Measurements from ENCODE around the gene PRR36.

Gene PRR36

GRCh38 chr19:7908078-7908699 lies 34.0 kb upstream of the PRR36 start:
- DNase-seq (ENCODE audit: low spot score) = no peak
- Histone ChIP-seq H3K27ac (replicated peaks; ENCODE audit: low read length) (no peak overlapping the region), H3K14ac (ENCODE audit: low read length) (peak overlapping the region; percentile 9), H3K79me1 (ENCODE audit: low read depth, low read length) (peaks cover 27% of the 10 kb centered on the region), H2AK5ac (ENCODE audit: low read depth, low read length) (no peak overlapping the region), H4K91ac (ENCODE audit: low read depth, low read length, poor library complexity) (no peak overlapping the region), H2AFZ (ENCODE audit: low read length) (no peak overlapping the region), H3K4me2 (ENCODE audit: insufficient read depth, low read length, poor library complexity, severe bottlenecking) (no peak overlapping the region), H3K27me3 (ENCODE audit: control insufficient read depth in 3 of 3, insufficient read depth in 3 of 3, low read depth in 1 of 3, low read length in 3 of 3) (no peaks in the 10 kb centered on the region), H3K4me3 (ENCODE audit: low read length in 2 of 2) (no peak overlapping the region), H3K18ac (ENCODE audit: low read length) (no peak overlapping the region), H2BK12ac (ENCODE audit: low read length) (peak overlapping the region; percentile 41), H3K4me1 (ENCODE audit: control insufficient read depth in 2 of 2, insufficient read depth in 1 of 2, low read depth in 1 of 2, low read length in 2 of 2) (peaks cover 7 to 11% of the 10 kb centered on the region in 2 donors), H2BK5ac (ENCODE audit: low read length) (no peak overlapping the region), H2BK15ac (ENCODE audit: low read length) (no peak overlapping the region), H3K36me3 (replicated peaks in 1 of 2; ENCODE audit: control insufficient read depth in 2 of 2, insufficient read depth in 2 of 2, low read length in 2 of 2) (peaks cover 27 to 52% of the 10 kb centered on the region in 2 donors), H3K9me3 (replicated peaks in 1 of 2; ENCODE audit: control insufficient read depth in 2 of 2, insufficient read depth in 1 of 2, low read depth in 1 of 2, low read length in 2 of 2) (no peaks in the 10 kb centered on the region), H3K9ac (ENCODE audit: low read depth, low read length, poor library complexity) (no peak overlapping the region), H4K8ac (ENCODE audit: low read depth, low read length) (no peak overlapping the region), H2BK120ac (ENCODE audit: low read depth, low read length) (peak overlapping the region; percentile 87), H3K4ac (ENCODE audit: low read length) (no peak overlapping the region), H3K23ac (ENCODE audit: low read depth, low read length, poor library complexity) (peak overlapping the region; percentile 43)
- WGBS, 2 donors (ENCODE audit: extremely low coverage in 2 of 2, insufficient read length in 2 of 2, insufficient replicate concordance in 1 of 2) = no CpG with 5 or more reads among the region's 14 CpGs

DNA sequence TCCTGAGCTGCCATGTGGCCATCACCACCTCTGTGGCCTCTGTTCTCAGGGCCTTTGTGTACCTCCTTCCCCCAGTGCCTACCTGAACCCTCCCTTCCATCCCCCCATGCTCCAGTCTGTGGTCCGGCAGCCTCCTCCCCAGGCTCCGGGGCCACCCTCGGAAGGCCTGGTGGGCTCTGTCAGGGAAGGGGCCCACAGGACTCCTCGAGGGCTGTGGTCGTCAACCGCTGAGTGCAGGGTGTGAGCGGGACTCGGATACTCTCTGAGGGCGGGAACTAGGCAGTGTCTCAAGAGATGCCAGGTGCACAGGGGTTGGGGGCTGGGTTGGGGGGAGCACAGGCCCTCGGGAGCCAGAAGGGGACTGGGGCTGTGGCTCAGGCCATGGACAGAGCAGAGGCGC lies 33.4 kb upstream of the PRR36 start:
- no peak overlapping the region for H2AFZ ChIP-seq (ENCODE audit: low read length)
- peak overlapping the region; percentile 72 for H3K9ac ChIP-seq (ENCODE audit: low read depth, low read length, poor library complexity)
- no peak overlapping the region for H3K4ac ChIP-seq (ENCODE audit: low read length)
- H3K14ac ChIP-seq (ENCODE audit: low read length) = peak overlapping the region; percentile 21
- DNase-seq (ENCODE audit: low spot score) = no peak
- peak overlapping the region; percentile 53 for H2BK5ac ChIP-seq (ENCODE audit: low read length)
- peaks cover 23 to 48% of the 10 kb centered on the region in 2 donors for H3K36me3 ChIP-seq (replicated peaks in 1 of 2; ENCODE audit: control insufficient read depth in 2 of 2, insufficient read depth in 2 of 2, low read length in 2 of 2)
- no peaks in the 10 kb centered on the region for H3K9me3 ChIP-seq (replicated peaks in 1 of 2; ENCODE audit: control insufficient read depth in 2 of 2, insufficient read depth in 1 of 2, low read depth in 1 of 2, low read length in 2 of 2)
- no peak overlapping the region for H2AK5ac ChIP-seq (ENCODE audit: low read depth, low read length)
- no peak overlapping the region for H2BK15ac ChIP-seq (ENCODE audit: low read length)
- peak overlapping the region; percentile 30 for H4K91ac ChIP-seq (ENCODE audit: low read depth, low read length, poor library complexity)
- H2BK120ac ChIP-seq (ENCODE audit: low read depth, low read length) = no peak overlapping the region
- H4K8ac ChIP-seq (ENCODE audit: low read depth, low read length) = no peak overlapping the region
- H2BK12ac ChIP-seq (ENCODE audit: low read length) = peak overlapping the region; percentile 22
- peaks cover 13% of the 10 kb centered on the region in 2 donors for H3K4me1 ChIP-seq (ENCODE audit: control insufficient read depth in 2 of 2, insufficient read depth in 1 of 2, low read depth in 1 of 2, low read length in 2 of 2)
- H3K79me1 ChIP-seq (ENCODE audit: low read depth, low read length) = peaks cover 27% of the 10 kb centered on the region
- peak overlapping the region; percentile 99 for H3K23ac ChIP-seq (ENCODE audit: low read depth, low read length, poor library complexity)
- H3K27me3 ChIP-seq (ENCODE audit: control insufficient read depth in 3 of 3, insufficient read depth in 3 of 3, low read depth in 1 of 3, low read length in 3 of 3) = peaks cover 0 to 2% (median 0%) of the 10 kb centered on the region in 3 experiments
- no CpG with 5 or more reads among the region's 11 CpGs for WGBS, 2 donors (ENCODE audit: extremely low coverage in 2 of 2, insufficient read length in 2 of 2, insufficient replicate concordance in 1 of 2)
- no peak overlapping the region for H3K27ac ChIP-seq (replicated peaks; ENCODE audit: low read length)
- no peak overlapping the region for H3K4me3 ChIP-seq (ENCODE audit: low read length in 2 of 2)
- no peak overlapping the region for H3K18ac ChIP-seq (ENCODE audit: low read length)
- no peak overlapping the region for H3K4me2 ChIP-seq (ENCODE audit: insufficient read depth, low read length, poor library complexity, severe bottlenecking)

DNA sequence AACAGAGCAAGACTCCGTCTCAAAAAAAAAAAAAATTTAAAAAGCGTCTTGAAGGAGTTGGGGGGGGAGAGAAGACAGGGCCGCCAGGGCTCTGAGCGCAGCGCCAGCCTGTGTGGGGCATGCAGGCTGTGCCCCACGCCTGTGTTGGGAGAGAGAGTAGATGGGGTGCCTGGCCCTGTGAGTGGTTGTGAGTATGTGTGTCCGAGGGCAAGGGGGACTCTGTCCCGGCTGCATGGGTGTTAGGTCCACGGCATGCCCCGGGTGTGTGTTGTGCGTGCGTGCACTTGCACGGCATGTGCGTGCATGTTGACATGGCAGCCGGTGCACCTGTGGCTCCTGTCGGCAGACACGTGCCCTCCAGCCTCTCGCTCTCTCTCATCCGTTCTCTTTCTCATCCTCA lies 32.9 kb upstream of the PRR36 start:
- Histone ChIP-seq H2BK120ac (ENCODE audit: low read depth, low read length) (no peak overlapping the region), H2AFZ (ENCODE audit: low read length) (no peak overlapping the region)

DNA sequence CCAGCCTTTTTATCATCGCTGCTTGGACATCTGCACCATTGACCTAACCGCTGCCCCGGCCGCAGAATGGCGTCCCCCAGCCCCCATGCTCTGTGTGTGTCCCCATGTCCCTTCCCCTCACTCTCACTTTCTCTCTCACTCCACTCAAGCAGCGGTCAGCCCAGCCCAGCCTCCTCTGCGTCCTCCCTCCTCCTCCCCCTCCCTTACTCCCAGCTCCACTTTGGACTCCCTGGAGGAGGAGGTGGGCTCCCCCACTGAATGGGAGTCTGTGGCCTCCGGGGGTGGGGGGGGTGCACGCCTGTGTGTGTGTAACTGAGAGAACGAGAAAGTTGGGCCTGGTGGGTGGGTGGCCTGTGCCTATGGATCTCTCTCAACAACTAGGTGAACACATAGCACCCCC lies 31.7 kb upstream of the PRR36 start:
- no peak overlapping the region for H2AFZ ChIP-seq (ENCODE audit: low read length)

More for the DNA sequence above, 32.9 kb upstream of the PRR36 start:
- Histone ChIP-seq H4K8ac (ENCODE audit: low read depth, low read length) (no peak overlapping the region), H3K27me3 (ENCODE audit: control insufficient read depth in 3 of 3, insufficient read depth in 3 of 3, low read depth in 1 of 3, low read length in 3 of 3) (peaks cover 0 to 4% (median 0%) of the 10 kb centered on the region in 3 experiments), H4K91ac (ENCODE audit: low read depth, low read length, poor library complexity) (peak overlapping the region; percentile 30), H3K9me3 (replicated peaks in 1 of 2; ENCODE audit: control insufficient read depth in 2 of 2, insufficient read depth in 1 of 2, low read depth in 1 of 2, low read length in 2 of 2) (no peaks in the 10 kb centered on the region), H2BK12ac (ENCODE audit: low read length) (no peak overlapping the region), H3K27ac (replicated peaks; ENCODE audit: low read length) (no peak overlapping the region), H3K14ac (ENCODE audit: low read length) (peak overlapping the region; percentile 21), H3K23ac (ENCODE audit: low read depth, low read length, poor library complexity) (peak overlapping the region; percentile 99), H2AK5ac (ENCODE audit: low read depth, low read length) (no peak overlapping the region), H3K4me1 (ENCODE audit: control insufficient read depth in 2 of 2, insufficient read depth in 1 of 2, low read depth in 1 of 2, low read length in 2 of 2) (peaks cover 13% of the 10 kb centered on the region in 2 donors), H2BK5ac (ENCODE audit: low read length) (peak overlapping the region; percentile 53), H3K4ac (ENCODE audit: low read length) (no peak overlapping the region), H2BK15ac (ENCODE audit: low read length) (no peak overlapping the region), H3K4me3 (ENCODE audit: low read length in 2 of 2) (no peak overlapping the region), H3K4me2 (ENCODE audit: insufficient read depth, low read length, poor library complexity, severe bottlenecking) (no peak overlapping the region), H3K36me3 (replicated peaks in 1 of 2; ENCODE audit: control insufficient read depth in 2 of 2, insufficient read depth in 2 of 2, low read length in 2 of 2) (peaks cover 21 to 45% of the 10 kb centered on the region in 2 donors), H3K79me1 (ENCODE audit: low read depth, low read length) (peaks cover 27% of the 10 kb centered on the region), H3K18ac (ENCODE audit: low read length) (no peak overlapping the region), H3K9ac (ENCODE audit: low read depth, low read length, poor library complexity) (peak overlapping the region; percentile 72)
- no CpG with 5 or more reads among the region's 19 CpGs for WGBS, 2 donors (ENCODE audit: extremely low coverage in 2 of 2, insufficient read length in 2 of 2, insufficient replicate concordance in 1 of 2)
- DNase-seq (ENCODE audit: low spot score) = no peak

More for the DNA sequence above, 31.7 kb upstream of the PRR36 start:
- Histone ChIP-seq H3K36me3 (replicated peaks in 1 of 2; ENCODE audit: control insufficient read depth in 2 of 2, insufficient read depth in 2 of 2, low read length in 2 of 2) (peaks cover 16 to 34% of the 10 kb centered on the region in 2 donors), H3K14ac (ENCODE audit: low read length) (no peak overlapping the region), H3K4me2 (ENCODE audit: insufficient read depth, low read length, poor library complexity, severe bottlenecking) (no peak overlapping the region), H2BK12ac (ENCODE audit: low read length) (no peak overlapping the region), H3K4me3 (ENCODE audit: low read length in 2 of 2) (no peak overlapping the region), H3K9ac (ENCODE audit: low read depth, low read length, poor library complexity) (peak overlapping the region; percentile 30), H3K79me1 (ENCODE audit: low read depth, low read length) (peaks cover 27% of the 10 kb centered on the region), H2BK120ac (ENCODE audit: low read depth, low read length) (no peak overlapping the region), H3K4me1 (ENCODE audit: control insufficient read depth in 2 of 2, insufficient read depth in 1 of 2, low read depth in 1 of 2, low read length in 2 of 2) (peaks cover 13% of the 10 kb centered on the region in 2 donors), H3K23ac (ENCODE audit: low read depth, low read length, poor library complexity) (peak overlapping the region; percentile 22), H3K27ac (replicated peaks; ENCODE audit: low read length) (no peak overlapping the region), H4K8ac (ENCODE audit: low read depth, low read length) (no peak overlapping the region), H2BK5ac (ENCODE audit: low read length) (no peak overlapping the region), H3K27me3 (ENCODE audit: control insufficient read depth in 3 of 3, insufficient read depth in 3 of 3, low read depth in 1 of 3, low read length in 3 of 3) (peaks cover 0 to 4% (median 0%) of the 10 kb centered on the region in 3 experiments), H2BK15ac (ENCODE audit: low read length) (no peak overlapping the region), H4K91ac (ENCODE audit: low read depth, low read length, poor library complexity) (no peak overlapping the region), H3K4ac (ENCODE audit: low read length) (no peak overlapping the region), H2AK5ac (ENCODE audit: low read depth, low read length) (no peak overlapping the region), H3K18ac (ENCODE audit: low read length) (no peak overlapping the region), H3K9me3 (replicated peaks in 1 of 2; ENCODE audit: control insufficient read depth in 2 of 2, insufficient read depth in 1 of 2, low read depth in 1 of 2, low read length in 2 of 2) (no peaks in the 10 kb centered on the region)
- no peak for DNase-seq (ENCODE audit: low spot score)
- no CpG with 5 or more reads among the region's 10 CpGs for WGBS, 2 donors (ENCODE audit: extremely low coverage in 2 of 2, insufficient read length in 2 of 2, insufficient replicate concordance in 1 of 2)
